A673 (cell line): ENCODE data around the gene G3BP1. TPM values are rescaled to one million over a fixed set of nuclear protein-coding genes. Genes with fewer than 3 reads are reported as not detected.

ENCODE experiments used
- BruUV-seq: library from RNA; stranded (reverse); fragments of 400-500 nt; replicated peaks from 2 replicates; lab custom pipeline; 2021; lab: Mats Ljungman, UMichigan
- CTCF ChIA-PET: fragments of 300-600 bp; sonication (Branson Sonifier 250); formaldehyde crosslinking; loops from one replicate; lab custom pipeline; 2022; ENCODE audit warnings: antibody characterized with exemption; lab: Charles Lee
- POLR2A ChIA-PET: fragments of 300-600 bp; sonication (Branson Sonifier 250); formaldehyde crosslinking; loops from one replicate; lab custom pipeline; 2022; ENCODE audit warnings: antibody characterized with exemption; ENCODE audit not compliant: low non-redundant PET; lab: Charles Lee
- DNase-seq: peaks from one replicate; pipeline ENCODE4 v3.0.0-alpha.2; 2015; ENCODE audit warnings: low spot score
- H3K27ac ChIP-seq: fragments of 200-600 bp; sonication (generic); 2 replicates; pipeline ENCODE4 v1.5.1; 2016; ENCODE audit warnings: mixed run types, low read depth, mild to moderate bottlenecking, mixed read lengths, antibody characterized with exemption, low read length; ENCODE audit not compliant: poor library complexity, severe bottlenecking
- H3K27me3 ChIP-seq: fragments of 200-600 bp; sonication (generic); replicated peaks from 2 replicates; pipeline ENCODE4 v1.6.1; 2017; ENCODE audit warnings: mixed run types, low read depth, mild to moderate bottlenecking, mixed read lengths, antibody characterized with exemption, low read length; ENCODE audit not compliant: insufficient read depth, poor library complexity
- H3K36me3 ChIP-seq: fragments of 200-600 bp; sonication (generic); 2 replicates; pipeline ENCODE4 v1.6.1; 2016; ENCODE audit warnings: mixed run types, mild to moderate bottlenecking, mixed read lengths, antibody characterized with exemption, low read length; ENCODE audit not compliant: insufficient read depth, poor library complexity, severe bottlenecking
- H3K4me1 ChIP-seq: fragments of 200-600 bp; sonication (generic); 2 replicates; pipeline ENCODE4 v1.6.1; 2017; ENCODE audit warnings: mixed run types, mild to moderate bottlenecking, mixed read lengths, antibody characterized with exemption, low read length; ENCODE audit not compliant: insufficient read depth, poor library complexity, severe bottlenecking
- H3K4me3 ChIP-seq: fragments of 200-600 bp; sonication (generic); 2 replicates; pipeline ENCODE4 v1.5.1; 2016; ENCODE audit warnings: low read depth, mixed run types, mild to moderate bottlenecking, mixed read lengths, low read length; ENCODE audit not compliant: poor library complexity, severe bottlenecking
- H3K9me3 ChIP-seq: fragments of 200-600 bp; sonication (generic); 2 replicates; pipeline ENCODE4 v1.6.1; 2016; ENCODE audit warnings: mixed run types, low read depth, mild to moderate bottlenecking, mixed read lengths, antibody characterized with exemption, low read length; ENCODE audit not compliant: poor library complexity, severe bottlenecking
- CTCF ChIP-seq: fragments of 300-800, 200-600 bp; sonication (generic); conservative IDR thresholded peaks from 2 replicates; pipeline ENCODE4 v1.5.1; 2017; ENCODE audit warnings: low read depth, mild to moderate bottlenecking, antibody characterized with exemption, low read length, moderate library complexity, mixed read lengths
- EZH2 ChIP-seq: fragments of 200-600 bp; sonication (generic); IDR thresholded peaks from 2 replicates; pipeline ENCODE4 v1.6.1; 2017; ENCODE audit warnings: borderline replicate concordance, low read depth, mild to moderate bottlenecking, mixed read lengths, antibody characterized with exemption, low read length; ENCODE audit not compliant: poor library complexity, severe bottlenecking
- intact Hi-C: fragments of 100-400 bp; cut with micrococcal nuclease; formaldehyde crosslinking; loops from one replicate; pipeline ENCODE4 v1.10.0; 2022; ENCODE audit not compliant: unreplicated experiment
- total RNA-seq: library from RNA; stranded (reverse); gene quantifications from 2 replicates; pipeline ENCODE4 v1.2.3, GENCODE V29; 2021

G3BP1 gene
- total RNA-seq, 1 experiment from 2014 or later, result 317 TPM

GRCh38 chr5:151730381-151730780, 41.4 kb upstream of the G3BP1 start:
- Histone ChIP-seq H3K27ac (no peak overlapping the region), H3K9me3 (no peaks in the 10 kb centered on the region), H3K4me3 (no peak overlapping the region), H3K36me3 (no peaks in the 10 kb centered on the region), H3K27me3 (no peaks in the 10 kb centered on the region), H3K4me1 (no peaks in the 10 kb centered on the region)
- no peak for DNase-seq
- intact Hi-C loops, result no loop called here
- TF ChIP-seq CTCF (no peak), EZH2 (no peak)
- BruUV-seq, result no TSS peak
- CTCF ChIA-PET, result no interaction called here
- POLR2A ChIA-PET, result interaction anchor here (0.5 kb wide), 1 partner anchor 21 kb away, joined by 3 read pairs; no protein-coding TSS in a partner anchor

- Histone ChIP-seq H3K36me3 (no peaks in the 10 kb centered on the region), H3K4me1 (no peaks in the 10 kb centered on the region), H3K4me3 (no peak overlapping the region), H3K27ac (no peak overlapping the region), H3K9me3 (no peaks in the 10 kb centered on the region), H3K27me3 (no peaks in the 10 kb centered on the region)
- no peak for DNase-seq
- intact Hi-C loops, result no loop called here
- CTCF ChIA-PET, result no interaction called here
- no TSS peak for BruUV-seq
- TF ChIP-seq EZH2, result no peak
- TF ChIP-seq CTCF, result no peak
- POLR2A ChIA-PET, result no interaction called here
Observed at GRCh38 chr5:151733358-151734063, 38.2 kb upstream of the G3BP1 start.

- H3K36me3 ChIP-seq, result no peaks in the 10 kb centered on the region
- no peak overlapping the region for H3K4me3 ChIP-seq
- no TSS peak for BruUV-seq
- CTCF ChIA-PET, result no interaction called here
- H3K9me3 ChIP-seq, result no peaks in the 10 kb centered on the region
- no peak for DNase-seq
- no peak for TF ChIP-seq EZH2
- TF ChIP-seq CTCF, result no peak
- no peaks in the 10 kb centered on the region for H3K4me1 ChIP-seq
- POLR2A ChIA-PET, result no interaction called here
- intact Hi-C loops, result no loop called here
- no peaks in the 10 kb centered on the region for H3K27me3 ChIP-seq
- H3K27ac ChIP-seq, result no peak overlapping the region
Observed at GRCh38 chr5:151734064-151734408, 37.7 kb upstream of the G3BP1 start.
